NCI-H2029 treated with DMSO at 0.1 percent for 48 hours (cell line): Measurements from ENCODE around the gene HCFC2.
A peak's percentile ranks its signal among the peaks of the same experiment; 100 is the strongest.
"Not testable (repeated sequence)": the region's sequence is repeated elsewhere in the genome, so short reads cannot be mapped to it uniquely, and the experiment has no call there.

Source experiments
- DNase-seq: peaks from one replicate; lab custom pipeline; 2025; lab: John Stamatoyannopoulos, UW

The HCFC2 gene

DNA sequence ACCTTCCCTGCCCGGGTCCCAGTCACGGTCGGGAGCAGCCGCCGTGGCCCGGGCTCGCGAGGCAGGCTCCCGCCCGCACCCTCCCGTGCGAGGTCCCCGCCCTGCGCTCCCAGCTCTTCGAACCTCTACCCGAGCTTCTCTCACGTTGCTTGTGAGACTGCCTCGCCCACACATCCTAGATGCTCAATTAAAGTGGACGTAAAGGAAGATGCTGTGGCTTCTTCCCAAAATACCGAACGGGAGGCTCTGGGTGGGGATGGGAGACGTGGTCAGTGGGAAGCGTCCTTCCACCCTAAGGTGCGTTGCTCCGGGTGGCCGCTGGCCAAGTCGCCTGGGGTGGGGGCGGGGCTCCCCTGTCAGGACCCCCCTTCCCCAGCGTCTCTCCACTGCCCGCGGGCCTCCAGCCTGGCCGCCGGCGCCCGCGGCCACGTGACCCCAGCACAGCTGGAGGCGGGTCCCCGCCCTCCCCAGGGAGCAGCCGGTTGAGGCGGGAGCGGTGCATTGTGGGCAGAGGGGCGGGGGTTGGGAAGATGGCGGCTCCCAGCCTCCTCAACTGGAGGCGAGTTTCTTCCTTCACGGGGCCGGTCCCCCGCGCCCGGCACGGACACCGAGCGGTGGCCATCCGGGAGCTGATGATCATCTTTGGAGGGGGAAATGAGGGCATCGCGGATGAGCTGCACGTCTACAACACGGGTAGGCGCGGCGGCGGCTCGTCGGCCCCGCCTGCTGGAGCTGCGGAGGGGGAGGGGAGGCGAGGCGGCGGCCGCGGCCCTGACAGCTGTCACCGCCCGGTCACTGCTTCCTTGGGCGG lies at the start of gene HCFC2:
HCFC2 (plus strand) TSS at position 501 of the 811 bp plus-strand sequence; CDS start at position 531, 30 bp downstream.
- peak; percentile 53 for DNase-seq

DNA sequence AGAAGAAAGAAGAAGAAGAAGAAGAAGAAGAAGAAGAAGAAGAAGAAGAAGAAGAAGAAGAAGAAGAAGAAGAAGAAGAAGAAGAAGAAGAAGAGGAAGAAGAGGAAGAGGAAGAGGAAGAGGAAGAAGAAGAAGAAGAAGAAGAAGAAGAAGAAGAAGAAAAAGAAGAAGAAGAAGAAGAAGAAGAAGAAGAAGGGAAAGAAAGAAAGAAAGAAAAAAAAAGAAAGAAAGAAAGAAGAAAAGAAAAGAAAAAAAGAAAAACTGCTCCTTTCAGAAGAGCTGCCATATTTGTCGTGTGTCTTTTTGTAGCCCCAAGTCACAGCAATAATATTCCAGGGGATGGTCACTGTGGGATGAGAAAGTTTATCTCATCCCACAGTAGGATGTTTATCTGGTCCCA lies 42.5 kb upstream of the HCFC2 start:
- DNase-seq = not testable (repeated sequence)

DNA sequence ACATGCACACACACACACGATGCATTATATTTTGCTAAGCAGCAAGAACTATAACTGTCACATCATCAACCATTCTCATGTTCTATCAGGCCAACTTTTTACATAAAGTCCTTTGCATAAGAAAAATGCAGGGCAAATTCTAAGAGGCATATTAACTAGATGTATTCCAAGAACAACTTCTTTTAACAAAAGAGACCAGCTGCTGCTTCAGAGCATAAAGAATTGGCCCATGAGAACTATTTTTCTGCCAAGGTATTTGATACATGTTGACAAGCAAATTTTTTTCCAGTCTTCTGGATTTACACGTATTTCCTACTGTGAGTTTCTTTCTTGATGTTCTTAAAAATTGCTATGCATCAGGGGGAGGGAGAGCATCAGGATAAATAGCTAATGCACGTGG lies 41.5 kb upstream of the HCFC2 start:
- DNase-seq = no peak

DNA sequence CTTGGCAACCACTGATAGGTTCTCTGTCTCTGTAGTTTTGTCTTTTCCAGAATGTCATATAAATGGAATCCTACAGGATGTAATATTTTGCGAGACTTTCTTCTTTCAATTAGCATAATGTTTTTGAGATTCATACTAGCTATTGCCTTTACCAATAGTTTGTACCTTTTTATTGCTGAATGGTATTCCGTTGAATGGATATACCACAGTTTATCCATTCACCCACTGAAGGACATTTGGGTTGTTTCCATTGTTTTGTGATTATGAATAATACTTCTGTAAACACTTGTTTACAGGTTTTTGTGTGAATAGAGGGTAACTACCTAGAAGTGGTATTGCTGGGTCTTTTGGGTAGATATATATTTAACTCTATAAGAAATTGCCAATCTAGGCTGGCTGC lies 40.6 kb upstream of the HCFC2 start:
- no peak for DNase-seq

DNA sequence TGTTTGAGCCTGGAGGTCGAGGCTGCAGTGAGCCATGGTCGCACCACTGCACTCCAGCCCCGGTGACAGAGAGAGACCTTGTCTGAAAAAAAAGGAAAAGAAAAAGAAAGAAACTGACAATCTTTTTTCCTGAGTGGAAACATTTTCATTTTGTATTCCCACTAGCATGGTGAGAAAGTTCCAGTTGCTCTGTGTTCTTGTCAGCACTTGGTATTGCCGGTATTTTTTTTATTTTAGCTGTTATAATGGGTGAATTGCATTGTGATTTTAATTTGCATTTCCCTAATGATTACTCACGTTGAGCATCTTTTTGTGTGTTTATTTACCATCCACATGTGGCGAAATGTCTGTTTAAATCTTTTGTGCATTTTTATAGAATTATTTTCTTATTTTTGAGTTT lies 40.0 kb upstream of the HCFC2 start:
- no peak for DNase-seq

DNA sequence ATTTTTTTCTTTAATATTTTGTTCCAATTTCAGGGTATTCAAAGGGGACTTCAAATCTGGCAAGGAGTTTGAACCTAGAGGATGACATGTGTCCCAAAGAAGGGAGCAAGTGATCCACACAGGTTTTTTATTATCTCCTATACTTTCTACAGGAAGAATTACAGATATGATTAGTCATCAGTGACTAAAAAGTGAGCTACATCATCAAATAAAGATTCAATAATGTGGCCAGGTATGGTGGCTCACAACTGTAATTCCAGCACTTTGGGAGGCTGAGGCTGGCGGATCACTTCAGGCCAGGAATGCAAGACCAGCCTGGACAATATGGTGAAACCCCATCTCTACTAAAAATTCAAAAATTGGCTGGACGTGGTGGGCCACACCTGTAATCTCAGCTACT lies 38.6 kb upstream of the HCFC2 start:
- DNase-seq = no peak

DNA sequence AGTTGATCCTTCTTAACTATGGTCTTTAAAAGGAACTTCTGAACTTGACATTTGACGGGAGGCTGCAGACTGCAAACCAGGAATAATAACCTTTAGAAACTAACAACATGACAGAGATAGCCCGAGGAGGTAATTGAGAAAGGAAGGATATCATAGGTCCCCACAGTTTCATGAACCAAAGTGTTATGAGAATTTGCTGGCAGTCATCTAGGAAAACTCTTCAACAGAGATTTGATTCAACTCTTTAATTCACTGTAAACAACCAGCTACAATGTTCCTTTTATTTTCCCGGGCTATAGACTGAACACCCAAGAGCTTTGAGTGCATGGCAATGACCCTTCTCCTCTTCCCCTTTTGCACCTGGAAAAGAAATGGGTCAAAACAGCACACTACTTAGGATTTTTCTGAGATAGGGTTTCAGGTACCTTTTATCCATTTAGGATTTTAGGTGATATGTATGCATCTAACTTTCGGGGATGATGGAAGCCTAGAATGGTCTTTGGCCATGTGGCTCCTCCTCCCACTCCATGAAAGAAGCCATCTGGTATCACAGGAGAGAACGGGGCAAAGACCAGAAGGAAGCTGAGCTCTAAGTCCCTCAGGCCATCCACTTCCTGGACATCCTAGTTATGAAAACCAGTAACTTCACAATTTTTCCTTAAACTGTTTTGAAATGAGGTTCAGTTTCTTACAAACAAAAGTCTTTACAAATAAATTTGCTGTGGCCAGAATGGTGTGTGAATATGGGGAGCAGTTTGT lies 37.3 kb upstream of the HCFC2 start:
- DNase-seq = peak; percentile 19

DNA sequence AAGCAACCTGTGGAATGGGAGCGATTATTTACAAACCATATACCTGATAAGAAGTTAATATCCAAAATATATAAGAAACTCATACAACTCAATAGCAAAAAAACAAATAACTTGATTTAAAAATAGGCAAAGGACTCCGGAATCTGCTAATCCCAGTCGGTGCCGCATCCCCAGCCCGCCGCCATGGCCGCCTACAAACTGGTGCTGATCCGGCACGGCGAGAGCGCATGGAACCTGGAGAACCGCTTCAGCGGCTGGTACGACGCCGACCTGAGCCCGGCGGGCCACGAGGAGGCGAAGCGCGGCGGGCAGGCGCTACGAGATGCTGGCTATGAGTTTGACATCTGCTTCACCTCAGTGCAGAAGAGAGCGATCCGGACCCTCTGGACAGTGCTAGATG lies 33.7 kb upstream of the HCFC2 start:
- not testable (repeated sequence) for DNase-seq

DNA sequence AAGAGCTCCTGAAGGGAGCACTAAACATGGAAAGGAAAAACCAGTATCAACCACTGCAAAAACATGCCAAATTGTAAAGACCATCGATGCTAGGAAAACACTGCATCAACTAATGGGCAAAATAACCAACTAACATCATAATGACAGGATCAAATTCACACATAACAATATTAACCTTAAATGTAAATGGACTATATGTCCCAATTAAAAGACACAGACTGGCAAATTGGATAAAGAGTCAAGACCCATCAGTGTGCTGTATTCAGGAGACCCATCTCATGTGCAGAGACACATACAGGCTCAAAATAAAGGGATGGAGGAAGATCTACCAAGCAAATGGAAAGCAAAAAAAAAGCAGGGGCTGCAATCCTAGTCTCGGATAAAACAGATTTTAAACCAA lies 28.2 kb upstream of the HCFC2 start:
- not testable (repeated sequence) for DNase-seq

DNA sequence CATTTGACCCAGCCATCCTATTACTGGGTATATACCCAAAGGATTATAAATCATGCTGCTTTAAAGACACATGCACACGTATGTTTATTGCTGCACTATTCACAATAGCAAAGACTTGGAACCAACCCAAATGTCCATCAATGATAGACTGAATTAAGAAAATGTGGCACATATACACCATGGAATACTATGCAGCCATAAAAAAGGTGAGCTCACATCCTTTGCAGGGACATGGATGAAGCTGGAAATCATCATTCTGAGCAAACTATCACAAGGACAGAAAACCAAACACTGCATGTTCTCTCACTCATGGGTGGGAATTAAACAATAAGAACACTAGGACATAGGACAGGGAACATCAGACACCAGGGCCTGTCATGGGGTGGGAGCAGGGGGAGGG lies 24.6 kb upstream of the HCFC2 start:
- DNase-seq = not testable (repeated sequence)

DNA sequence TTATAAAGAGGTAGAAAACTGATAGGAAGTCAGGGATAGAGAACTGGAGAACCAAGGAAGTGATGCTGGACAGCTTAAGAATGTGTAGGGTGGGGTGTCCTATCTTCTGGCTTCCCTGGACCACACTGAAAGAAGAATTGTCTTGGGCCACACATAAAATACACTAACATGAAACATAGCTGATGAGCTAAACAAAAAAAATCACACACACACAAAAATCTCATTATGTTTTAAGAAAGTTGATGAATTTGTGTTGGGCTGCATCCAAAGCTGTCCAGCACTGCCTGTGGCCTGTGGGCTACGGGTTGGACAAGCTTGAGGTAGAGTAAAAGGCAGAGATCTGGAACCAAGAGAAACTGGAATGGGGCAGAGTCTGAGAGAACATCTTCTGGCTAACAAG lies 21.8 kb upstream of the HCFC2 start:
- DNase-seq = no peak

DNA sequence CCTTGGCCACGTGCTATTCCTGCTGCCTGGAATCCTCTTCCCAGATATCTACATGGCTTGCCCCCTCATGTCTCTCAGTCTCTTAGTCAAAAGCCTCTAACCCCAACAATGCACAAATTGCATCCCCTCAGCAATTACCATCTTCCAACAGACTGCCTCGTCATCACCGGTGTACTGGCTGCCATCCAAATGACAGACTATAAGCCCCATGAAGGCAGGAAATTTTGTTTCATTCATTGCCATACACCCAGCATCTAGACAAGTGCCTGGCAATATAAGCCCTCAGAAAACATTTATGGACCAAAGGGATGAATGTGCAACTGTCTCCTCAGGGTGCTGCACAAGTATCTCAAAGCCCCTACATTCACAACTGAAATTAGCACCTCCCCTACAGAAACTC lies 20.2 kb upstream of the HCFC2 start:
- DNase-seq = no peak

DNA sequence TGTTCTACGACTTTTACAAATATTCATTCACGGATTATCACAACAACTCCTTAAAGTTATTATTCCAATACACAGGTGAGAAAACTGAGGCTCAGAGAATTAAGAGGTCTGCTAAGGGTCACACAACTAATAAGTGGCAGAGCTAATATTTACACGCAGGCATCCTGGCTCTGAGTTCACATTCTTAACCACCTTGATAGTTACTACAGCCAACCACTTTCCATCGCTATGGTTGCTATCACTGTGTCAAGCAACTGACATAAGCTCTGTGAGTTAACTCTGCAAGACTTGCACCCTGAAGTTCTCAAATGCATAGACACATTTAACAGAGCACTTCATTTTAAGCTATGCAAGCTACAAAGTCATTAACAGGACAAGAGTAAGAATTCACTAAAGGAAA lies 18.0 kb upstream of the HCFC2 start:
- no peak for DNase-seq

DNA sequence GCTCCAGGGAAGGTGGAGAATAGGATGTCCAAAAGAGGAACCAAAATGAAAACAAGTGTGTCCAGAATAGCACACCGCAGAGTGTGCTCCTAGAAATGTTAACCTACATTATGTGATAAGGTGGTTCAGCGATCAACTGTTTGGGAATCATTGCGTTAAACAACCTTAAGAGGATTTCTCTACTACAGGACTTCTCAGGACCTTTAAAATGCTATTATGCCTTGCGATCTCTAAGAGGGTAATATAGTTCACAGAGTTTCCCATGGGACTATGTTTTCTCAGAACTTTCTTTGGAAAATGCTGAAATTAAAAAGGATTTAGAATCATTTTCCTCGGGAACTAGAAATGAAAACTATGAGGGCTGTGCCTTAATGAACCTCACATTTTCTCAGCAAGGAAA lies 16.2 kb upstream of the HCFC2 start:
- no peak for DNase-seq

DNA sequence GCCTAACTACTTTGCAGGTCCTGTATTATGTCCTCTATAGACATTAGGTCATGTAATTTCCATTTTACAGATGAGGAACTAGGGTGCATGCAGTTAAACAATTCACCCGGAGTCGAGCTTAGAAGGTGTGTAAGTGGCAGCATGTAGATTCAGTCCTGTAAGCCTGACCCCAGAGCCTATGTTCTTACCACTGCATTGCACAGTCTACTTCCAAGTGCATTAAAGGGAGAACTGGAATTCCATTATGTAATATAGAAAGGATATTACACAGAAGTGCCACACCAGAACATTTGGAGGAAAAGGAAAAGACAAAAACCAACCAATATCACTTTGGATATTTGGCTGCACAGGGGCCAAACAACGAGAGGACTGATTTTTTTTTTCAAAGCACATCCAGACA lies 15.5 kb upstream of the HCFC2 start:
- DNase-seq = no peak

DNA sequence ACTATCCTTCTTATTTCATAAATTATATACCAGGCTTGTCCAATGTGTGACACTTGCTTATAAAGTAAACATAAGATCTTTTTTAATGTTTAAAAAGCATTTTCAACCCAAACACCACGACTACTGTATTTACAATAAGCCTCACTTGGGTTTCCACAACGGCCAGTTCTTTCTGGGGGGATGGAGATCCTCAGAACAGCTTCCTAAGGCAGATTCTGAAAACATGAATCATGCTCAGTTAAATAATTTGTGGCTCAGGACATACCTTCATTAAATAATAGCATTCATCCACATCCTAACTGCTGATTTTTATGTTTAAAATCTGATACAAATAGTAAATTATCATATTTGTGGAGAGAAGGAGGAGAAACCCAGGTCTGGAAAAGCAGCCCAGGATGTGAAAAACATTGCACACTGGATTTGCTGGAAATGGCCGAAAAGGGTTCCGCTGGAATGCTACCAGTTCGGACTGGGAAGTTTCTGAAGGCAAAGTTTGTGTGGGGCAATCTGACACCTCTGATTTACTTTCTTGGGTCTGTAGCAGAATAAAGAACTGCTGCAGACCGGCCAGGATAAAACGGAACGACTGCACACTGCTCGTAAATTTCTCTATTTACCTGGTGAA lies 14.9 kb upstream of the HCFC2 start:
- DNase-seq = no peak

DNA sequence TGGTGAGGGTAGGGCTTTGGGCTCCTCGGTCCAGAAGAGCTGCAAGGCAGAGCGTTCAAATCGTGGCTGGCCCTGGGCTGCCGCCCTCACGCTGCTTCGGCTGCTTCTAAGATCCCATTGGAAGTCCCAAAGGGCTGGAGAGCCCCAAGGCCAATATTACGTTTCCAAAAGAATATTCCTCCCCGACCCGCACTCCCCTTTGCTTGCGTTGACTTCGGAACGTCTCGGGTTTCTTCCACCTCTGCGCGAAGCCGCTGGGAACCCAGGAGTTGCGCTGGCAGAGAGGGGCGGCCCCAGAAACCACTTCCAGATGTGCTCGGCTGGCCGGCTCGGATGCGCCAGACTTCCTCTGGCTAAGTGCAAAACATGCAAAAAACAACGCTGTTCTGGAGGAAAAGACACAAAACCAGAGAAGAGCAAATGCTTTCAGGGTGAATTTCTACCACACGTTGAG lies 14.4 kb upstream of the HCFC2 start, which contains the start of gene GLT8D2:
GLT8D2 (minus strand) TSS at position 285 of the 454 bp plus-strand sequence. CDS start 30,539 bp downstream, outside the sequence.
- no peak for DNase-seq

DNA sequence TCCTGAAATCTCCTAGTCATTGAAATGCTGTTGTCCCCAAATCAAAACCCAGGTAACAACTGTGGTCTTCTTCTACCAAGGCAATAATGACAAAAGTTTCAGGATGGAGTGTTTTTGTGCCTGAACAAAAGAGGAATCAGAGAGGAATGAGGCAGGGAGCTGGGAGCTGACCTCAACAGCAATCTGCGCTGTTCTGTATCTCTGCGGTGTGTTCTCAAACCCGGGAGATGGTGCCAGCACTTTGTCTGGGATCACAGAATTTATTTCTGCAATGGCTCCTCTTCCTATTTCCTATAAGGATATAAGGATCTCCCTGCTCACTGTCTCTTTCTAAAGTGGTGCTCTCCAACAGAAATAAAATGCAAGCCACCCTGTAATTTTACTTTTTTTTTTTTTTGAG lies 13.9 kb upstream of the HCFC2 start:
- no peak for DNase-seq

DNA sequence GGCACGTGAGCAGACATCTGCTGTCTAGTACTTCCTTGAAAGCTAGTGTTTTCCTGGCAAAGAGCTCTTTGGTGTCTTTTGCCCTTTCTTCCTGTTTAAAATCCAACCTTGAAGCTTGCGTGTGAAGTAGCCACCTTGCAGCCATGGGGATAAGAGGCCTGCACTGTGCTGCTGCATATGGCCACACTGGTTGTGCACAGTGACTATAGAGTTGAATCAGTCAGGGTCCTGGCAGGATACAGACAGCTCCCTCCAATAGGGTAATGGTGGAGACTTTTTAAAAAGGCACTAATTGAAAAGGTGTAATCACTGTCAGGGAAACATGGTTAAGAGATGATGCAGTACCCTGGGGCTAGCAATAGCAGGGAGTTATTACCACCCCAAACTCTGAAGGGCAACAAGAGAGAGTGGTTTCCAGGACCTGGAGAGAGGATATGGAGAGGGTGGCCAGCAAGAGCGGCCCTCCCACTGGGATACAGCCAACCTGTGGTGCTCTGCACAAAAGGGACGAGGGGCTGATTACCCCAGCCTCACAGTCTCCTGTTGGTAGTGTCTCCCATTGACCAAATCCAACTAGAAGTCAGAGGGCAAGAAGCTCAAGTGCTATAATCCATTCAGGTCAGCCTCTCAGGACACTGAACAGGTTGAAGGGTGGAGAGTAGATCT lies 9.5 kb upstream of the HCFC2 start:
- no peak for DNase-seq

DNA sequence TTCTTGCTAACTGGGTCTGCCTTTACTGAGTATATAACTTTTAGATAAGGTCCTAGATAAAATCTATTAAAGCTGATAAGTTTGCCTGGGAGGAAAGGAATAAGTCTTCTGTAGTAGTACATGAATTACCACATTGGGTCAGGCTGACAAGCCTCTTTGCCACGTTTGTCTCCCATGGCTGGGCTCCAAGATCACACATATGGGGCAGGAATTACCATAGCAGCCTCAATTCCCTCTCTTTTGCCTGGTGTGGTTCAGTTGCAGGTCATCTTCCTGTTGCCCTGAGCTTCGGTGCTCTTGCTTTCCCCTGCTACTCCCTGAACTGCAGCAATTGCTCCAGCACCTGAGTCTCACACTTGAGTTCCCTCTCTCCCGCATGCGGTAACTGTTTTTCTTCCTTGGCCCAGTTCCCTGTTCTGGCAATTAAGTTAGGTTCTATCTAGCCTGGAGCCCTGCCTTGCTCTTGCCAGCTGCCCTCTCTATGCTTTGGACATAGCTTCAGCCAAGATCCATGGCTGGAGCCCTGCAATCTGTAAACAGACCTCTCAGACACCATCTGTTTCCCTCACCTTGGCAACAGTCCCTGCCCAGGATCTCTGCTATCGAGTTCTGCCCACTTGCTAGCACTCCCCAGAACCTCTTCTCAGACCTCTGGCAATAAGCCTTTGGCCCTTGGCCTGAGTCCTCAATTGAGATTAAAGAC lies 8.5 kb upstream of the HCFC2 start:
- peak; percentile 98 for DNase-seq

DNA sequence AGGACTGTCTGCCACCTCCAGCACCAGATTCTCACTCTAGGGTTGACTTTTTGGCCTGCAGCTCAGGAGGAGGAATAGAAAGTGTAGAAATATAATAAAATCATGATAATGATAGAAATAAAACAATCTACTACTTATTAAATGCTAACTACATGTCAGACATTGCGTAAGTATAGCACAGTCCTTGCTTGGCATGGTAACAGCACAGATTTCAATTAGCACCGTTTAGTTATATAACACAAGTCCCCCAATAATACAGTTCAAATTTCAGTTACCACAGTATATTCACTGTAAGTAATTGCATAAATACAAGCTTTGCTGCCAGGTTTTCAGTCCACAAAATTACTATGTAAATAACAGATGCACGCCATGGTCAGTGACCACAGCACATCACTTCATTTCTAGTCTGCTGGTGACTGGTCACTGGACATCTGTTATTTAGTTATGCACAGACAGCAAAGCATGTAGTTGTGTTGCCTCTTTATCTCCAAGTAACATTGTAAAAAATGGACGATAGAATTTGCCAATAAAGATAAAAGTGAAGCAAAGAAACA lies 7.8 kb upstream of the HCFC2 start:
- no peak for DNase-seq
